BJ (cell line): Measurements from ENCODE around the gene SLX4IP. TPM values are rescaled to one million over a fixed set of nuclear protein-coding genes. Genes with fewer than 3 reads are reported as not detected.
A peak's percentile ranks its signal among the peaks of the same experiment; 100 is the strongest.

Source experiments
- CTCF ChIA-PET: fragments of 350-600 bp; formaldehyde crosslinking; extraction: SDS; loops from one replicate; lab custom pipeline; 2021; ENCODE audit warnings: antibody characterized with exemption, inconsistent platforms; lab: Yijun Ruan, JAX
- POLR2A ChIA-PET: fragments of 300-600 bp; sonication (Branson Sonifier 250); formaldehyde crosslinking; extraction: SDS; loops from one replicate; lab custom pipeline; 2021; ENCODE audit warnings: antibody characterized with exemption; lab: Charles Lee
- DNase-seq: peaks from one replicate; pipeline ENCODE4 v3.0.0-alpha.2; 2011; ENCODE audit warnings: low read depth
- H3K27me3 ChIP-seq: 2 replicates; pipeline ENCODE4 v1.6.0; 2011; ENCODE audit warnings: low read length; ENCODE audit not compliant: control insufficient read depth, insufficient read depth
- H3K36me3 ChIP-seq: 2 replicates; pipeline ENCODE4 v1.5.1; 2011; ENCODE audit warnings: low read length; ENCODE audit not compliant: control insufficient read depth, insufficient read depth
- H3K4me3 ChIP-seq: 2 replicates; pipeline ENCODE4 v1.5.1; 2011; ENCODE audit warnings: low read depth, mild to moderate bottlenecking, control low read depth, low read length
- polyA plus RNA-seq: library from polyadenylated mRNA; depleted of rRNA; stranded (reverse); fragments of >200 nt; gene quantifications from 2 replicates; pipeline ENCODE4 v1.2.3, GENCODE V29; 2011
- TF ChIP-seq, protein P1 (sequence below): IDR thresholded peaks from 2 replicates; pipeline ENCODE4 v1.5.1; 2011; ENCODE audit warnings: low read depth, mild to moderate bottlenecking, control low read depth, inconsistent platforms, low read length, moderate library complexity; ENCODE audit not compliant: insufficient read depth

SLX4IP gene
- polyA plus RNA-seq, 1 experiment = 1.6 TPM

- DNase-seq = no peak
- Histone ChIP-seq H3K4me3 (no peak overlapping the region), H3K27me3 (no peaks in the 10 kb centered on the region), H3K36me3 (no peaks in the 10 kb centered on the region)
- ChIA-PET CTCF (interaction anchor here (4.5 kb wide), 1 partner anchor 16 kb away, joined by 22 read pairs; no protein-coding TSS in a partner anchor), POLR2A (no interaction called here)
- TF ChIP-seq, protein P1, sequence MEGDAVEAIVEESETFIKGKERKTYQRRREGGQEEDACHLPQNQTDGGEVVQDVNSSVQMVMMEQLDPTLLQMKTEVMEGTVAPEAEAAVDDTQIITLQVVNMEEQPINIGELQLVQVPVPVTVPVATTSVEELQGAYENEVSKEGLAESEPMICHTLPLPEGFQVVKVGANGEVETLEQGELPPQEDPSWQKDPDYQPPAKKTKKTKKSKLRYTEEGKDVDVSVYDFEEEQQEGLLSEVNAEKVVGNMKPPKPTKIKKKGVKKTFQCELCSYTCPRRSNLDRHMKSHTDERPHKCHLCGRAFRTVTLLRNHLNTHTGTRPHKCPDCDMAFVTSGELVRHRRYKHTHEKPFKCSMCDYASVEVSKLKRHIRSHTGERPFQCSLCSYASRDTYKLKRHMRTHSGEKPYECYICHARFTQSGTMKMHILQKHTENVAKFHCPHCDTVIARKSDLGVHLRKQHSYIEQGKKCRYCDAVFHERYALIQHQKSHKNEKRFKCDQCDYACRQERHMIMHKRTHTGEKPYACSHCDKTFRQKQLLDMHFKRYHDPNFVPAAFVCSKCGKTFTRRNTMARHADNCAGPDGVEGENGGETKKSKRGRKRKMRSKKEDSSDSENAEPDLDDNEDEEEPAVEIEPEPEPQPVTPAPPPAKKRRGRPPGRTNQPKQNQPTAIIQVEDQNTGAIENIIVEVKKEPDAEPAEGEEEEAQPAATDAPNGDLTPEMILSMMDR = no peak
Measured at GRCh38 chr20:10538768-10539167, 103.7 kb downstream of the SLX4IP start.

- H3K27me3 ChIP-seq = no peaks in the 10 kb centered on the region
- TF ChIP-seq, protein P1 = no peak
- no peak for DNase-seq
- POLR2A ChIA-PET = no interaction called here
- CTCF ChIA-PET = no interaction called here
- H3K36me3 ChIP-seq = no peaks in the 10 kb centered on the region
- no peak overlapping the region for H3K4me3 ChIP-seq
Measured at GRCh38 chr20:10539818-10540553, 104.9 kb downstream of the SLX4IP start.

DNA sequence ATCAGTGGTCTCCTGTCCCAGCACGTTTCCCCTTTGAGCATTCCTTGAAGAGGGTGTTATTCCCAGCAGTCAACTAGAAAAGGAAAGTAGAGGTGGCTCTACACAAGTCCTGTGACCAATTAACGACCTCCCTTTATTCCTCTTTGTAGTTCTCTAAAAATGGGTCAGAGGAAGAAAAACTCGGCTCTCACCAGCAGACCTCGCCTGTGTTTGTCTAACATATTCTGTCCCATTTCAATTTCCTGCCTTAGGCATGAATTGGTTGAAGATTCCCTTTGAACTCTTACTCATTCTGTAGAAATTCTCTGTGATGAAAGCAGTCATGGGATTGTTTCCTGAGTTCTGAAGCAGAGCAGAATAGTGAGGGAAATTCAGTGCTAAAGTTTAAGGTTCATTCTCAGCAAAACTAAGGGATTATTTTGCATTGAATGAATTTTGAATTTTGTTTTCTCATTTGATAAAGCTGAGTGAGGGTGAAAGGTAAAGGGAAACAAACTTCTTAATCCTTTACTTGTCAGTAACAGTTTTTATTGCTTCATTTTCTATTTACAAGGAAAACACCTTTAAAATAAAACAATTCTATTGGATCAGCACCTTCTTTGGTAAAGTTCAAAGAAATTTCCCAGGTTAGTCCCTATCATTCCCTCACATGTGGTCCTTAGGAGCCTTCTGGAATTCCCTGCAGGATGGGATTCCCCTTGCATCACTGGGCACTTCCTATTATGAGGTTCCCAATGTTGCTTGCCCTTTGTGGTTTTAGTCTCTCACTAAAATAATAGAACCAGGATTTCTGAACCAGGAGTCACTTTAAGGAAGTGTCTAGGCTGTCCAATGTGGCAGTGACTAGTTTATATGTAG is 105.8 kb downstream of the SLX4IP start:
- POLR2A ChIA-PET = no interaction called here
- no peaks in the 10 kb centered on the region for H3K36me3 ChIP-seq
- no peaks in the 10 kb centered on the region for H3K27me3 ChIP-seq
- TF ChIP-seq, protein P1 = no peak
- no peak overlapping the region for H3K4me3 ChIP-seq
- DNase-seq = peak; percentile 49
- CTCF ChIA-PET = no interaction called here

GRCh38 chr20:10541668-10542411 is 106.7 kb downstream of the SLX4IP start:
- TF ChIP-seq, protein P1 = no peak
- no peak for DNase-seq
- H3K27me3 ChIP-seq = no peaks in the 10 kb centered on the region
- ChIA-PET POLR2A (no interaction called here), CTCF (no interaction called here)
- H3K4me3 ChIP-seq = no peak overlapping the region
- H3K36me3 ChIP-seq = no peaks in the 10 kb centered on the region

- no peaks in the 10 kb centered on the region for H3K27me3 ChIP-seq
- ChIA-PET POLR2A (no interaction called here), CTCF (no interaction called here)
- no peak overlapping the region for H3K4me3 ChIP-seq
- TF ChIP-seq, protein P1 = no peak
- no peaks in the 10 kb centered on the region for H3K36me3 ChIP-seq
- no peak for DNase-seq
Measured at GRCh38 chr20:10542442-10542841, 107.3 kb downstream of the SLX4IP start.
